H54 (cell line): ENCODE results near the gene TSC1.

Source experiments
- DNase-seq: peaks from one replicate; pipeline ENCODE4 v3.0.0; 2011; ENCODE audit warnings: low spot score, mixed read lengths; ENCODE audit not compliant: insufficient read length
- FAIRE-seq: peaks from 3 replicates; lab custom pipeline; 2011; peaks lifted over from hg19 to GRCh38; lab: Jason Lieb, UNC
- POLR2A ChIP-seq: IDR thresholded peaks from 2 replicates; pipeline ENCODE4 v1.6.1; 2011; ENCODE audit warnings: low read depth, mild to moderate bottlenecking, low read length

The TSC1 gene

DNA sequence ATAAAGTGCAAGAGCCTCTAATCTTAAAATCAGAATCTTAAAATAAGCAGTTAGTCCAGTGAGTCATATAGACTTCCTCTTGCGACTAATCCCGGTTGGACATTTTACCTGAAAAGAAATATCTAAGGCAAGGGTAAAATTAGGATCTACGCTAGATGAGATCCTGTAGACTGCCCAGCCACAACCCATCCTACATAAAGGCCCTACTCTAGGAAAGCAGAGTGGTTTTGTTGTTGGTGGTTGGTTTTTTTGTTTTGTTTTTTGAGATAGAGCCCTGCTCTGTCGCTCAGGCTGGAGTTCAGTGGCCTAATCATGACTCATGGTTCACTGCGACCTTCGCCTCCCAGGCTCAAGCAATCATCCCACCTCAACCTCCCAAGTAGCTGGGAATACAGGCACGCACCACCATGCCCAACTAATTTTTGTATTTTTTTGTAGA is 6.9 kb downstream of the TSC1 start:
- TF ChIP-seq POLR2A: no peak
- no peak for DNase-seq
- FAIRE-seq: peak; percentile 85

- FAIRE-seq: no peak
- no peak for TF ChIP-seq POLR2A
- DNase-seq: no peak
These were observed 9.4 kb downstream of the TSC1 start for GRCh38 chr9:132935026-132935425.

GRCh38 chr9:132931178-132931735 is 13.2 kb downstream of the TSC1 start:
- FAIRE-seq: no peak
- no peak for TF ChIP-seq POLR2A
- no peak for DNase-seq

- FAIRE-seq (no peak), DNase-seq (no peak)
- TF ChIP-seq POLR2A: no peak
These were observed 16.7 kb downstream of the TSC1 start for GRCh38 chr9:132927704-132928103.

- no peak for DNase-seq
- no peak for TF ChIP-seq POLR2A
- FAIRE-seq: no peak
These were observed 21.0 kb downstream of the TSC1 start for GRCh38 chr9:132923346-132923902.

DNA sequence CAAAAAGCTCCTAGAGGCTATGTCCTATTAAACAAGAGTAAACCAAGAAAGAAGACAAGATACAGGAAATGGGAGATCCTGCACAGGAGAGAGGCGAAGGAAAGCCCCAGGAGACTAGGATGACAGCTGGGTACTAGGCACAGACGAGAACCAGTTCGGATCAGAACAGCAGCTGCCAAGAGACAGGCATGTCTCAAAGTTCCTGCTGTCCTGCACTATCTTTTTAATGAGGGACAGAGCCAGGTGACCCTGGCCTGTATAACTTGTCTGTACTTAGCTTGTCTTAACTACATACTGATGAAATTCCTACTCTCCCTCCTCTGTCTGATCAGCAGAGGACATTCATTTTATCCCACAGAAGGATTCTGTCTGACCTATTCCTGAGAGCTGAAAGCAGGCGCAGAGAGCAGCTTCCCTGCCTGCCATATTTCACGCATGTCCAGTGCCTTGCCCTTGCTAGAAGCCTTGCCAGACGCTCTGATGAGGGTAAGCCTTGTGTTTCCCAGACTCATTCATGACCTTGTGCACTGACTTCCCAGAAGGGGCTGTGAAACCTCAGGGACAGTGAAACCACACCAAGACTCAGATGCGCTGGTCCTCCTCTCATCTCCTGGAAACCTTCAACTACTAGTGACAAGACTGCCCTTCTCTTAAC is 24.7 kb downstream of the TSC1 start:
- no peak for TF ChIP-seq POLR2A
- FAIRE-seq: peak; percentile 30
- no peak for DNase-seq

GRCh38 chr9:132914924-132915323 is 29.5 kb downstream of the TSC1 start:
- no peak for TF ChIP-seq POLR2A
- no peak for FAIRE-seq

GRCh38 chr9:132912131-132912530 is 32.3 kb downstream of the TSC1 start:
- DNase-seq (no peak), FAIRE-seq (peak; percentile 33)
- TF ChIP-seq POLR2A: no peak

More at GRCh38 chr9:132914924-132915323, 29.5 kb downstream of the TSC1 start:
- DNase-seq: no peak

DNA sequence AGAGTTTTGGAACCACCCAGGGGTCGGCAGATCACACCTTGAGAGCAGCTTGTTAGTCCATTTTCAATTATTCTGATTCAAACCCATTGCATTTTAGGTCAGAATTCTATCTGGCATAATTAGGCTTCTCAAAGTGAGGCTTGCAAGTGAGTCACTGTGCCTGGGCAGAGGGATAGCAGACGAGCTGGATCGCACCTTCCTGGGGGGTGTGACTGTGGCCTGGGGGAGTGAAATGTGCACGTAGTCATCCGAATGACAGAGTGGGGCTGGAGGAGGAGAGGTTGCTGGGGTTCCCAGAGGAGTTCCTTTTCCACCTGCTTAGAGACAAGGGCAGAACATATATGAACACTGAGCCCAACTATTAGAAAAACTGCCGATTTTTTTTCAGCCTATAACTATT is 34.0 kb downstream of the TSC1 start:
- no peak for TF ChIP-seq POLR2A
- FAIRE-seq (no peak), DNase-seq (no peak)

DNA sequence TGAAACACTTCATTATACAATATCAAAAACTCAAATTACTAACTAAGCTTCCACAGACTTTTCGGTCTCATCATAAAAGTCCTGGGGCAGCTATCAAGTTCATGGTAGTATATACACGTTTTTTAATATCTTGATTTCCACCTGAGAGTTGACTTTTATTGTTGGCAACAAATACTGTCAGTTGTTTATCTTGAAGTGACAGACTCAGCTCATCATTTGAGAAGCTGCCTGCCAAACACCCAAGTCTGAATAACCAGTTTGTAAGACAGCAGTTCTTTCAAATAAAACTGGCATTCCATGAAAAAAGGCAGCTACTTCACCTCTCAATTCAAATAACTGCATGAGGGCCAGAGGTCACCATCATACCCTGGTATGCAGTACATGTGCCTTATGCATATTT is 35.1 kb downstream of the TSC1 start:
- no peak for TF ChIP-seq POLR2A
- no peak for DNase-seq
- no peak for FAIRE-seq

DNA sequence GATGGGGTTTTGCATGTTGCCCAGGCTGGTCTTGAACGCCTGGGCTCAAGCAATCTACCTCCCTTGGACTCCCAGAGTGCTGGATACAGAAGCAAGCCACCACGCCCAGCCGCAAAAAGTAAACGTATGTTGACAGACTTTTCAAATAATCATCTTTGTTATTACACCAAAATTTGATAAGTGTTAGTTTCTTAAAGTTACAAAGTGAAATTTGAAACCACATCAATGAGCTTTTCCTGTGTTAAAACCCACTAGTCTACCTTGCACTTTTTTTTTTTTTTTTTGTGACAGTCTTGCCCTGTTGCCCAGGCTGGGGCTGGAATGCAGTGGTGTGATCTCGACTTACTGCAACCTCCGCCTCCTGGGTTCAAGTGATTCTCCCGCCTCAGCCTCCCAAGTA is 35.8 kb downstream of the TSC1 start:
- no peak for FAIRE-seq
- DNase-seq: no peak
- no peak for TF ChIP-seq POLR2A

DNA sequence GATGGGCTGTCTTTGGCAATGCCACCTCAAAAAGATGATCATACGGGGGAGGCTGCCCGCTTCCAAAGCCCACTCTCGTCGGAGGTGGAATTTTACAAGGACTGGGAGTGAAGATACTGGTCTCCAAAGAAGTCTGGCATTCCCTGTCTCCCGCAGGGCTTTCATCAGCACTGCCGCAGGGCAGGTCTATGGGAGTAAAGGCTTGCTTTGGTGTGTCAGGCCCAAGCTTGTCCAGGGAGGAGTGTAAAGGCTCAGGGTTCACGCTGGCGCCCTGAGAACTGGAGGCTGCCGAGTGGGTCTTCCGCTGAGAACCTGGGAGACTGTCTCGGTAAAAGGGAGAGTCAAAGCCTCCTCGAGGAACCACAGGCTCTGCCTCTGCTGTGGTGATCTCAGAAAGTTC is 38.7 kb downstream of the TSC1 start:
- DNase-seq: no peak
- TF ChIP-seq POLR2A: no peak
- no peak for FAIRE-seq

DNA sequence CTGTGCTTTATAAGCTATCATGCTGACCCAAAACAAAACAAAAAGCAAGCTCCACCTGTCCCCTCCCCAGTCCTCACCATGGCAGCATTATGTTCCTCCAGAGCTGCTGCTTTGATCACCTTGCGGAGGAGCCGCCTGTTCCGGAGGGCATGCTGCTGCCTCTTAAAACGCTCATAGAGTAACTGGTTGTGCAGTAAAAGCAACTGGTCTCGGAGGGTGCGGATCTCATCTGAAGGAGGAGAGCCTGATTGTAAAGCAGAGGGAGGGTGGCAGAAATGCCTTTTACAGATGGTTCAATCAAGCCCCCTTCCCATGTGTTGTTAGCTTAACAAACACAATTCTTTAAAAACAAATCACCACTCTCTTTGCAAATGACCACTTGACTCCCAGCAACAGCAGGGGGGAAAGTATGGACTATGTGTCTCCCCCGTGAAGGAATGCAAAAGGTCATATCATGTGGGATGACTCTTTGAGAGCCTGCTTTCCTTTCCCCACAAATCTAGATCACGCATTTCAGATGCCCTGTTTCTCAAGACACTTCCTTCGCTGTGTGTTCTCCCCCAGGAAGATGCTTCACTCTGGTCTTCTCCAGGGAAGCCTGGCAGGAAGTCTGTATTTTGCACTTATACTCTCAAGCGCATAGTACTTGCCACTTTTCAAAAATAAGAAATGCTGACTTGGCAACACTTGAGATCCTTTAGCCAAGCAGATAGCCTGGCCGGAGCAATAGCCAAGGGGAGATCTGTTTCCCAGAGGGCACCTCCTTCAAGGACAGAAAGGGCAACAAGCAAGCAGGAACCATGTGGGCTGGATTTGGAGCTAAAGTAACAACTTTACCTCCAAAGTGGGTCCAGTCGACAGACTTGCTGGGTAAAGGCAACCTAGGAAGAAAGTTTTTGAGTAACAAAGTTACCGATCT is 40.6 kb downstream of the TSC1 start:
- DNase-seq: no peak
- FAIRE-seq: no peak
- no peak for TF ChIP-seq POLR2A
